Activated effector memory CD4-positive, alpha-beta T cell treated with anti-CD3 and anti-CD28 coated beads, Interleukin-2, amount 50 U/mL, for 16 hours (primary cell): ENCODE data around the gene EXOC1L.
A peak's percentile ranks its signal among the peaks of the same experiment; 100 is the strongest.
"Not testable (repeated sequence)": the region's sequence is repeated elsewhere in the genome, so short reads cannot be mapped to it uniquely, and the experiment has no call there.

ENCODE experiments used
- DNase-seq: peaks from one replicate; pipeline ENCODE4 v3.0.0-alpha.2; 2020

EXOC1L gene

DNA sequence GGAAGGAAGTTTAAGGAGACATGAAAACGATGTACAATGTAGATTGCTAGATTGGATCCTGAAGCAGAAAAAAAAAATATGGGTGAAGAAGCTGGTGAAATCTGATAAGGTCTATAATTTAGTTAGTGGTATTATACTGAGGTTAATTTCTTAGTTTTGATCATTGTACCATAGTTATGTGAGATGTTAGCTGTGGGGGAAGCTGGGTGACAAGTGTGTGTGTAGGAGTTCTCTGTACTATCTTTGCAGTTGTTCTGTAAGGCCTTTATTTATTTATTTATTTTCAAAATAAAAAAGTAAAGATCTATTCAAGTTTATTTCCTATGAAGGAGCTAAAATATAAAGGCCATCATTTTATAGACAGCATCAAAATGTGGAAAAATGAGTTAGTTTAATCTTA lies 21.4 kb downstream of the EXOC1L start:
- DNase-seq, result no peak

- DNase-seq, result not testable (repeated sequence)
Measured at GRCh38 chr4:55841373-55842239, 22.0 kb downstream of the EXOC1L start.

DNA sequence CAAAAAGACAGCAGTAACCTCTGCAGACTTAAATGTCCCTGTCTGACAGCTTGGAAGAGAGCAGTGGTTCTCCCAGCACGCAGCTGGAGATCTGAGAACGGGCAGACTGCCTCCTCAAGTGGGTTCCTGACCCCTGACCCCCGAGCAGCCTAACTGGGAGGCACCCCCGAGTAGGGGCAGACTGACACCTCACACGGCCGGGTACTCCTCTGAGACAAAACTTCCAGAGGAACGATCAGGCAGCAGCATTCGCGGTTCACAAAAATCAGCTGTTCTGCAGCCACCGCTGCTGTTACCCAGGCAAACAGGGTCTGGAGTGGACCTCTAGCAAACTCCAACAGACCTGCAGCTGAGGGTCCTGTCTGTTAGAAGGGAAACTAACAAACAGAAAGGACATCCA lies 22.7 kb downstream of the EXOC1L start:
- DNase-seq, result not testable (repeated sequence)

DNA sequence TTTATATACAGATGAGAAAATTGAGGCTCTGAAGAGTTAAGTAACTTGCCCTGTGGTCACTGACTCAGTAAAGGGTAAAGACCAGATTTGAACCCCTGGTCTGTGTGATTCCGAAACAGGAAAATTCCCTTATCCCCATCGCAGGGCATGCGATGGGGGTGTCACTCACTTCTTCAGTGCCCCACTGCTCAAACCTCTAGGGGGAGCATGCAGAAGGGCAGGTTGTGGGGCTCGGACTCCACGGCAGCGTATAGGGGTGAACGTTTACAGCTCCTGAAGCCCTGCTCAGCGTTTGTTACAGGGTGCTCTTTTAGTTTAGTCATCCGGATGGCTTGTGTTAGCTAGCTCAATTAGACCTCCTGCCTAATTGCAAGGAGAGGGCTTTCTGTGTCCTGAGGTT lies 30.1 kb downstream of the EXOC1L start:
- DNase-seq, result no peak

GRCh38 chr4:55851885-55852284 lies 32.3 kb downstream of the EXOC1L start:
- DNase-seq, result peak; percentile 66

DNA sequence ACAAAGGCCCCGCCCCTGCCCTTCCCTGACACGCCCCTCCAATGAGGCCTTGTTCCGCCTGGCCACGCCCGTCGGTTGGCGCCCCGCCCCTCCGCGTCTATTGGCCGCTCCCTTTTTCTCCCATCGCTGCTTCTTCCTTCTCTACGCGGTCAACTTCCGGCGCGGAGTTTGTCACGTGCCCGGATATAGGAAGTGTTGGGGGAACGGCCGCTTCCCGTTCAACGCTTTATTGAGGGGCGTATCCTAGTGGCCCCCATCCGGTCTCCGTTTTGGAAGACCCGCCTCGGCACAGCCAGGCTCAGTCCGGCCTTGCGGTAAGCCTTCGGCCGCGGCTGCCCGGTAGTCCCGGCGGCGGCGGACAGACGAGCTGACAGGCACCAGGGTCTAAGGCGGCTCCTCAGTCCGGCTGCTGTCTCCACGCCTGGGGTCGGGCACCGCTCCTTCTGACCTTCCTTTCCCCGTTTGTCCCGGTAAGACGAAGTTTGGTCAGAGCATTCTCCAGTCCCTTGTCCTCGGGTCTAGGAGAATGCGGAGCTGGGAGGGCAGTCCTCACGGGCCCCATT lies 34.0 kb downstream of the EXOC1L start, which contains the start of gene EXOC1:
EXOC1 (plus strand) TSS at position 165 of the 563 bp plus-strand sequence. CDS start 4,676 bp downstream, outside the sequence.
- peak; percentile 99 for DNase-seq

GRCh38 chr4:55854129-55854528 lies 34.5 kb downstream of the EXOC1L start:
- no peak for DNase-seq

DNA sequence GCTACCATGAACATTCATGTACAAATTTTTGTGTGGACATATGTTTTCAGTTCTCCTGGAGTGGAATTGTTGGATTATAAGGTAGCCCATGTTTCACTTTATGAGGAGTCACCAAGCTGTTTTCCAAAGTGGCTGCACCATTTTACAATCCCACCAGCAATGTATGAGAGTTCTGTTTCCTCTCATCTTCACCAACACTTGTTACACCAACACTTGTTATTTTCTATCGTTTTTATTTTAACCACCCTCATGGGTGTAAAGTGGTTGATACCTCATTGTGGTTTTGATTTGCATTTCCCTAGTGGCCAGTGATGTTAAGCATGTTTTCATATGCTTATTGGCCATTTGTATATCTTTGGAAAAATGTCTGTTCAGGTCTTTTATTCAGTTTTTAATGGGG lies 38.0 kb downstream of the EXOC1L start:
- DNase-seq, result no peak

DNA sequence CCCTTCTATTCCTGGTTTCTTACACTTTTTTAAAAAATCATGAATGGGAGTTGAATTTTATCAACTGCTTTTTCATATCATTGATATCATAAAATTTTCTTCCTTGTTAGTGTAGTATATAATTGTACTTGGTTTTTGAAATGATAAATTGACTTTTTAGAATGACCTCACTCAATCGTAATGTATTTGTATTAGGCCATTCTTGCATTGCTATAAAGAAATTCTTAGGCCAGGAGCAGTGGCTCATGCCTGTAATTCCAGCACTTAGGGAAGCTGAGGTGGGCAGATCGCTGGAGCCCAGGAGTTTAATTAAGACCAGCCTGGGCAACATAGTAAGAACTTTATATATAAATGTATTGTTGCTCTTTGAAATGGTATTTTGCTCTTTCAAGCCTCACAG lies 40.1 kb downstream of the EXOC1L start:
- no peak for DNase-seq

DNA sequence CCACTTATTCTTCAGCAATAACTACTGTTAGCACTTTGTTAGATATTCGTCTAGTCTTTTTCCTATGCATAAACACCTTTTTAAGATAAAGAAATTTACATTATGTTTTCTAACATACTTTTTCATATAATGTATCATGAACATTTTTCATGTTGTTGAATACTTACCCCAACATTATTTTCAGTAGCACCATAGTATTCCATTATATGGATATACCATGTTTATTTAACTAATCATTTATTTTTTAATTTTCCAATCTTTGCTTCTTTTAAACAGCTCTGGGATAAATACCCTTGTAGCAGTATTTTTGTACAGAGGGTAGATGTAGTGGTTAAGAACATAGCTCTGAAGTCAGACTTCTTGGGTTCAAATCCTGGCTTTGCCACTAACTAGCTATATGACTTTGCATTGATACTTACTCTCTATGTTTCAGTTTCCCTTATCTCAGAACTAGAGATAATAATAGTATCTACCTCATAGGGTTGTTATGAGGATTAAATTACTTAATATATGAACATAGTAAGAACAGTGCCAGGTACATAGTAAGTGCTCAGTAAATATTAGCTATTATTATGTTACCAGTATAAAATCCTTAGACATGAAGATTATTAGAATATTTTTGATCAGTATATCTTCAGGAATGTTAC lies 45.1 kb downstream of the EXOC1L start:
- no peak for DNase-seq

DNA sequence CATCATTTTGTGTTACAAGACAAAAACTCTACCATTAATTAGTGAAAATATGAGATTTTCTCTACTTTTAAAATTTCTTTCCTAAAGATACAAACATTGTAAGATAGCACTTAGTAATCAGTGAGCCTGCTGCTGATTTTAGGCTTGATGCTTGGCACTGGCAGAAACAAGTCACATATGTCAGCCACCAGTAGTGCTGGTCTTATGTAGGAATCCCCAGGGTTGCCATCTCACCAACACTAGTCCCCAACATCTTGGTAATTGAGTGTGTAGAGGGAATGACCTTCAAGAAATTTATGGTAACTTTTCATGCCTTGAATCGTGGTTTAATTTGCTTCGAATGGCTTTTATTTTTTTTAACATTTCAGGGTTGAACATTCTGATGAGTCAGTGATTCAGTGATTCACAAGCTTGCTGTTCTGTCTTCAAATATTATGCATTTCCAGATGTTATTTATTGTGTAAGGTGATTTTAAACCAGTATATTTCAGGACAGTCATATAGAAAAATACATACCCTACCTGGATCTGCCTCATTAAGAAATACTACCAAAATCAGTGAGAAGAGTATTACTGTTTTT lies 45.7 kb downstream of the EXOC1L start:
- no peak for DNase-seq

- DNase-seq, result no peak
Measured at GRCh38 chr4:55866290-55866907, 46.8 kb downstream of the EXOC1L start.

- DNase-seq, result peak; percentile 71
Measured at GRCh38 chr4:55866973-55867574, 47.5 kb downstream of the EXOC1L start.

GRCh38 chr4:55868581-55869090 lies 49.0 kb downstream of the EXOC1L start:
- no peak for DNase-seq

DNA sequence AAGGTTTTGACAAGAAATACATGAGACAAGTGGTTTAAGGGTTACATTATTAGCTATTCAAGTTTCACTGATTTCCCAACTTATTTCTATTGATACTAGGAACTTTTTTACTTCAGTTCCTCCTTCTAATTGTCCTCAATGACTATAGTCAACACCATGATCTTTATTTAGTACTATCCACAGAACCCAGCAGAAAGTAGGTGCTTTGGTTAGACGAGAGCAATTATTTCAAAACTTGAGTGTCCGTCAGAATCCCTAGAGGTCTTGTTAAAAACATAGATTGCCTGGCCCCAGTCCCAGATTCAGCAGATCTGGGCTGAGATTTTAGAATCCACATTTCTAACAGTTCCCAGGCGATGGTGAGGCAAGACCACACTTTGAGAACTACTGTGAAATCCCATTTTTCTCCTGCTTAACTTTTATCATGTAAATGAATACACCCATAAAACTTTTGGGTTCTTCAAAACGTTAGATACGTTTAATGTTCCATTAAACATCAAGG lies 51.8 kb downstream of the EXOC1L start:
- no peak for DNase-seq

DNA sequence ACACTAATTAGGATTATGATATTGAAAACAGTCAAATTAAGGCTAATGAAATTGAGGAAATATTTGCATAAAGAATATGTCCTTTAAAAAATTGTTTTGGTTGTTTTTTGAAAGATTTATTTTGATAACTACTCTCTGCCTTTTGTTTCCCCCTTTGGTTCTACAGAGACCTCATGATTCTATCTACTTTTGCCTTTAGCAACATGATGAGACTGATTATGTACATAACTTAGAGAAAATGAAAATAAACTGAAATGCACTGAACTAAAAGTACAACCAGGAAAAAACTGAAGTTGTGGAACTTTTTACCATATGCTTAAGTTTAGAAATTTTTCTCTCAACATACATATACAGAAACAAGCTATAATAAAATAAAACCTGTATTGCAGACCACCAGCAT lies 55.2 kb downstream of the EXOC1L start:
- no peak for DNase-seq

DNA sequence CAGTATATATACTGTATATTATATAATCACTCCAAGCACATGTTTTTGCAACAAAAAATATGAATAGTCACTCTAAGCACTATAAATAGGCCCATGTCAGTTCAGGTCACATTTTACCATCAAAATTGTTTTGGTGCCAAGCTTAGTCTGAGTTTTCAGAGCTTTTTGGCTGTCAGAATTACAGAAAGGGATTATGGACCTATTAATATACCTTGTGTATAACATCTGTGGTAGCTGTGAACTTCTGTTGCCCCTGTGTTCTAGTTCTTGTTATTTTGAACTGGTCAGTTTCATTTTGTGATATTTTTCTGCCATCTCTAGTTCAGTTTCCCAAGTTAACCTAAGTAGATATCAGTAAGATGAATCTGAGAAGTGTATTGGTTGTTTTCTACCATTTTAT lies 56.8 kb downstream of the EXOC1L start:
- no peak for DNase-seq

DNA sequence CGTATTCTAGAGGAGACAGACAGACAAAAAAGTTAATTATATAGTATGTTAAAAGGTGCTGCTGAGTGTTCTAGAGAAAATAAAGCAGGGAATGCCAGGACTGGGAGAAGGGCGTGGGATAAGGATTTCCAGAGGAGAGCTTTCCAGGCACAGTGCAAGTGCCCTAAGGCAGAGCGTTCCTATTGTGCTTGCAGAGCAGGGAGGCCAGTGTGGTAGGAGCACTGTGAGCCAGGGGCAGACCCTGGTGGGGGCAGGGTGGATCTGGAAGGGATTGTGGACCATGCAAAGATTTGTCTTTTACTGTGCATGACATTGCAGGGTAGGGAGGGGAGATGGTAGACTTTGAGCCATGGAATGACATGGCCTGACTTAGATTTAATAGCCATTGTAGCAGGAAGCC lies 59.6 kb downstream of the EXOC1L start:
- no peak for DNase-seq

GRCh38 chr4:55880652-55881280 lies 61.2 kb downstream of the EXOC1L start:
- DNase-seq, result no peak

DNA sequence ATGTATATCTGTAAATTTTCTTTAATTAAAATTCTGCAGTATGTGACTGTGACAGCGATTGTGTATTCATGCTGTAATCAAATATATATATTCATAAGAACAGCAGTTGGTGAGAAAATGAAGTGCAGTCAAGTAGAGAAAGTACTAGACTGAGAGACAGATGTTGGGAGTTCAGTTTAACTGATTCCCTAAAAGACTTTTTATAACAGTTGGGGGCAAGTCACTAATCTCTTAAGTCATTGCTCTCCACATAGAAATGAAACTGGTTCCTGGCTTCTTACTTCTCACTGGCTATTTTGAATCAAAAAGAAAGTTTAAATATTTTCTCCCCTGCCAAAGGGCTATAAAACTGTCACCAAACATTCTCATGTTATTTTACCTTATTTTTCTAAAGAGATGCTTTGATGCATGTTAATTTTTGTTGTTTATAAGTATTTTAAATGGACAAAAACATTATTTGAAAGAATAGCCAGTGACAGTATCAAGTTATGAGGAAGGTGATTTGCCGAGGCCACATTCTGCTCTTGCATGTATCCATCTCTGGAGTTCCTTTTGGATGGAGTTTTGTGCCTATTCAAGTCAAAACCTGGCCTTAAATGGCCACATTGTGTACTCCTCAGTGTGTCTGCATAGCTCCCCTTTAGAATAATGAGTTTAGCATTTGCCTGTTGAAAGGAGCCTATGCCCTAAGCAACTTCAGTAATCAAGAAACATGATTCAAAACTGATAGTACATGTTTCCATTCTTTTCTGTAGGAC lies 64.7 kb downstream of the EXOC1L start:
- no peak for DNase-seq

DNA sequence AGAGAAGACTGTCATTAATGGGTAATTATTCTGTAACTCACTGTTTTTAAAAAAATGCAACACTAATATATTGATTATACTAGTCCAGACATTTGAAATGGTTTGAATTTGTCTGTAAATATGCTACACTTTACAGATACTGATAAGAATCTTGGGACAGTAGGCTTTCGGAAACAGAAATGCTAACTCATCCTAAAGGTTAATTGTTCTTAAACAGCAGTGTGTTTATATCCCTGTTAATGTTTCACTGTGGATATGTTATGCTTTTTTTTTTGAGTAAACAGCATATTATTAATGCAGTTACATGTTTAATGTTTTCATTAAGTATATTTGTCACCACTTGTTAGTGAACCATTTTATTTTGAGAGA lies 65.2 kb downstream of the EXOC1L start:
- no peak for DNase-seq
